Choroid plexus epithelial cell (primary cell): ENCODE results near the gene ESR2.
A peak's percentile ranks its signal among the peaks of the same experiment; 100 is the strongest.

Source experiments
- DNase-seq: peaks from one replicate; pipeline ENCODE4 v3.0.0-alpha.2; 2010; ENCODE audit warnings: low read depth
- H3K4me3 ChIP-seq: 2 replicates; pipeline ENCODE4 v1.5.1; 2011; ENCODE audit warnings: low read depth, mild to moderate bottlenecking, control low read depth, low read length, moderate library complexity
- TF ChIP-seq, protein P1 (sequence below): conservative IDR thresholded peaks from 2 replicates; pipeline ENCODE4 v1.5.1; 2011; ENCODE audit warnings: low read depth, mild to moderate bottlenecking, control low read depth, inconsistent platforms, low read length, moderate library complexity

Gene ESR2

DNA sequence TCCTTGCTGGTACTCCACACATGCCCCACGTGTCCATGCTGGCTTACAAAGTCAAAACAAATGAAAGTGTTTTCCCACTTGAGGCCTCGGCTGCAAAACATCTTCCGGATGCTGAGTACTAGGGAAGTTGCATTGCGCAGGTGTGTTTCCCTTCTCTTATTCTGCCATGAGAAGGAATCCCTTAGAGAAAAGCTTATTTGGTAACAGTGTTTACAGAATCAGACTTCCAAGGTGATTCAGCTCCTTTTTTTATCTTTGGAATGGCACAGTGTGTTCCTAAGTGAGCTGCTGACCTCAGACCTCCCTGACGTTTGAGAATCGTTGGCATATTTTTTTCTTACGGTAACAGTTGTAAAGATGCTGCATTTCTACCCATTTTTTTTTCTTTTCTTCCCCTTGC is 211.3 kb downstream of the ESR2 start:
- H3K4me3 ChIP-seq, result no peak overlapping the region
- TF ChIP-seq, protein P1, sequence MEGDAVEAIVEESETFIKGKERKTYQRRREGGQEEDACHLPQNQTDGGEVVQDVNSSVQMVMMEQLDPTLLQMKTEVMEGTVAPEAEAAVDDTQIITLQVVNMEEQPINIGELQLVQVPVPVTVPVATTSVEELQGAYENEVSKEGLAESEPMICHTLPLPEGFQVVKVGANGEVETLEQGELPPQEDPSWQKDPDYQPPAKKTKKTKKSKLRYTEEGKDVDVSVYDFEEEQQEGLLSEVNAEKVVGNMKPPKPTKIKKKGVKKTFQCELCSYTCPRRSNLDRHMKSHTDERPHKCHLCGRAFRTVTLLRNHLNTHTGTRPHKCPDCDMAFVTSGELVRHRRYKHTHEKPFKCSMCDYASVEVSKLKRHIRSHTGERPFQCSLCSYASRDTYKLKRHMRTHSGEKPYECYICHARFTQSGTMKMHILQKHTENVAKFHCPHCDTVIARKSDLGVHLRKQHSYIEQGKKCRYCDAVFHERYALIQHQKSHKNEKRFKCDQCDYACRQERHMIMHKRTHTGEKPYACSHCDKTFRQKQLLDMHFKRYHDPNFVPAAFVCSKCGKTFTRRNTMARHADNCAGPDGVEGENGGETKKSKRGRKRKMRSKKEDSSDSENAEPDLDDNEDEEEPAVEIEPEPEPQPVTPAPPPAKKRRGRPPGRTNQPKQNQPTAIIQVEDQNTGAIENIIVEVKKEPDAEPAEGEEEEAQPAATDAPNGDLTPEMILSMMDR, result no peak
- DNase-seq, result peak; percentile 89

DNA sequence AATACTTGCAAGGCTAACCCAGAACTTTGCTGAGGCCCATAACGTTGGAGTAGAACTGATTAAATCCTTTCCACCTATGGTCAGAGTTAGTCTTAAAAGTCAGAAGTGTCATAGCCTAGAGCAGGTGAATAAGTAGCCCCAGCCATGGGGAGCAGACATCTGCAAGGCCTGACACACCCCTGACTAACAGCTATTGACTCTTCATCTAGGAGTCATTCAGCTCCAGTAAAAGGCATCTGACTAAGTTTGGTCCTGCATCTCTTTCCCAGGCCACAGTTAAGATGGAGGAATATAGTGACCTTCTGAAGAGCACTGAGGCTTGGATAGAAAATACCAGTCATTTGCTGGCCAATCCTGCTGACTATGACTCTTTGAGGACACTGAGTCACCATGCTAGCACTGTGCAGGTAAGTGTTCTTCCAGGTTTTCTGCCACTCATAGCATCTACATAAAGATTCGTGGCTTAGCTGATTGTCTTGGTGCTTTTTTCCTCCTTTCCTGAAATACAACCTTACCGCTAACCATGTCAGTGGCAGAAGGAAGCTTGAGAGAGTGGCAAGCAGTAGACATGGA is 212.9 kb downstream of the ESR2 start:
- TF ChIP-seq, protein P1, result no peak

GRCh38 chr14:64080452-64080851 is 213.7 kb downstream of the ESR2 start:
- TF ChIP-seq, protein P1, result no peak
- H3K4me3 ChIP-seq, result no peak overlapping the region
- DNase-seq, result no peak

More for the DNA sequence above, 212.9 kb downstream of the ESR2 start:
- no peak overlapping the region for H3K4me3 ChIP-seq
- no peak for DNase-seq

DNA sequence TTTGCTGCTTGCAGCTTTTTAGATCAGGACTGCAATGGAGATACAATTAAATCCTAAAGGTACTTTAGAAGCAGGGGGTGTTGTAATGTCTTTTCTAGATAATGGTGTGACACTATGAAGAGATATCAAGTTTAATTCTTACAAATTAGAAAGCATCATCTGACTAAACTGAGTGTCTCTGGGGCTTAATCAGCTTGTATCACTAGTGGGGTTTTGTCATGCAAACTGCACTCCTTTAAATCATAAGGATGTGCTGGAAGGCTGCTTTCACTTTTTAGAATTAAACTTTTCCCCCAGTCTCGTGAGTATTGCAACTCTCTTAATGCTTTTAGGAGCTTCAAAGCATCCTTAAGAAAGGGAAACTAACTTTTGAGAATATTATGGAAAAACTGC is 218.6 kb downstream of the ESR2 start:
- TF ChIP-seq, protein P1, result no peak
- no peak for DNase-seq

GRCh38 chr14:64074961-64075612 is 219.1 kb downstream of the ESR2 start:
- no peak overlapping the region for H3K4me3 ChIP-seq
- TF ChIP-seq, protein P1, result no peak
- peak; percentile 39 for DNase-seq

More for the DNA sequence above, 218.6 kb downstream of the ESR2 start:
- H3K4me3 ChIP-seq, result no peak overlapping the region

DNA sequence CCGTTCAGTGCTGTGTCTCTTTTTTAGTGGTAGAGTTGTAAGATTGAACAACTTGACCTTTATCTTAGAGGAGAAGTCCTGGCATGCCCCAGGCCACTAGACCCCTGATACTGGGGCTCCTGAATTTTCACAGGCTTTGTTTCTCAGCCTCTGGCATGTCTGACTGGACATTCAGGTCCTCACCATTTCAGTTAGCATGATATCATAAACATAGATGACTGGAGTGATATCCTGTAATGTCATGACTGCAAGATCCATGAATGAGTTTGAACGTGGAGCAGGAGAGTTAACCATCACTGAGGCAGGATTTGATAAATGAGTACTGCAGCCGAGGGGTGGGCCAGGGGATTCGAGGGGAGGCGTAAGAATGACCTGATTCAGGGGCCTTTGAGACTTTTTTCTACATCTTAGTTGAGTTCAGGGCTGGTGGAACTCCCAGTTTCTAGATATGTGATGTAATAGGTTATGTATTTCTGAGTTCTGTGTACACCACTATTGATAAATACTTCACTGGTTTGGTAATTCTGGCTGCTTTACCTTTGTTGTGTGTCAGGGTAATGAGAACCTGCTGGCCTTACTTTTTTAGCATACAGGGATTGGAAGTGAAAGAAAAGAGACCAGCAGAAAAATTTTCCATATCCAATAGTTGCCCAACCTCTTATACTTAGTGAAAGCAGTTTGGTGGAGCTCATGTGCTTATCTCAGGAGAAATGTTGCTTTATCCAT is 224.4 kb downstream of the ESR2 start:
- no peak for DNase-seq

More for the DNA sequence above, 224.4 kb downstream of the ESR2 start:
- TF ChIP-seq, protein P1, result no peak
- no peak overlapping the region for H3K4me3 ChIP-seq
